WI38 (cell line): ENCODE measurements around the gene LMTK3.
A peak's percentile ranks its signal among the peaks of the same experiment; 100 is the strongest.

Experiments
- H3K4me3 ChIP-seq: 2 replicates; pipeline ENCODE4 v1.5.1; 2011; ENCODE audit warnings: low read depth, mild to moderate bottlenecking, control low read depth, low read length
- CTCF ChIP-seq: IDR thresholded peaks from 2 replicates; pipeline ENCODE4 v1.5.1; 2012; ENCODE audit warnings: low read depth, mild to moderate bottlenecking, control low read depth, low read length

Gene LMTK3

GRCh38 chr19:48511321-48511731, 309 bp downstream of the LMTK3 start:
- H3K4me3 ChIP-seq = no peak overlapping the region
- TF ChIP-seq CTCF = no peak

GRCh38 chr19:48510421-48511268, 990 bp downstream of the LMTK3 start:
- no peak for TF ChIP-seq CTCF
- H3K4me3 ChIP-seq = no peak overlapping the region; the same call in 1 of the 2 replicates

GRCh38 chr19:48509467-48510194, 2.0 kb downstream of the LMTK3 start:
- TF ChIP-seq CTCF = no peak
- H3K4me3 ChIP-seq = no peak overlapping the region

- H3K4me3 ChIP-seq = no peak overlapping the region
- no peak for TF ChIP-seq CTCF
Observed at GRCh38 chr19:48508729-48509411, 2.8 kb downstream of the LMTK3 start.

- no peak for TF ChIP-seq CTCF
Observed at GRCh38 chr19:48507911-48508439, 3.7 kb downstream of the LMTK3 start.

GRCh38 chr19:48506138-48506733, 5.4 kb downstream of the LMTK3 start:
- no peak overlapping the region for H3K4me3 ChIP-seq
- peak; percentile 30 for TF ChIP-seq CTCF

More at GRCh38 chr19:48507911-48508439, 3.7 kb downstream of the LMTK3 start:
- no peak overlapping the region for H3K4me3 ChIP-seq
